GM21360 (cell line): ENCODE results near the gene MIER1.
A peak's percentile ranks its signal among the peaks of the same experiment; 100 is the strongest.
"Not testable (repeated sequence)": the region's sequence is repeated elsewhere in the genome, so short reads cannot be mapped to it uniquely, and the experiment has no call there.

ENCODE experiments used
- ATAC-seq: cut with Tn5 transposase; IDR thresholded peaks from one replicate; pipeline ENCODE4 v1.9.1; 2021; ENCODE audit warnings: mild to moderate bottlenecking, moderate library complexity; ENCODE audit not compliant: unreplicated experiment

Gene MIER1

DNA sequence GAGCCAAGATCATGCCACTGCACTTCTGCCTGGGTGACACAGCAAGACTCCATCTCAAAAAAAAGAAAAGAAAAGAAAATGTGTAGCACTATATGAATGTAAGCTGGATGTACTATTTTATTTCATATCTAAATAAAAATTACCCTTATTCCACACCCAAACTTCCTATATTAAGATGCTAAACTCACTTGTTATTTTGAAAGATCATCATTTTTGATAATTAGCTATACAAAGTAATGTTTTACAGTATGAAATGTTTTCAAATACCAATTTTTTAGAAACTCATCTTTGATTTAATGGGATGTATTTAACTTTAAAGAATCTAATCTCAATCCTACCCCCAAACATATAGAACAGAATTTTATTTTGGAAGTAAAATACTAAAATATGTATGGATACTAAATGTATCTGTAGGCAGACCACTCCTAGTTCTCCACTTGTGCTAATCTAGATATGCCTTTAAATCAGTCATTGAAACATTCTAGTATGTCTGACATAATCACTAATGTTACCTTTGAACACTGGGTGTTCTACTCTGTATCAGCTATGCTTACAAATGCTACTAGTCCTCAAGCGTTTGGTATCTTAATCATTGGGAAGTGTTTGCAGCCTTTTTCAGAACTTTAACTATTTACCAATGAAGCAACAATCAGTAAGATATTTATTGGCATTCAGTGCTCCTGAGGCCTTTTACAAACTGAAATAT is 12.9 kb downstream of the MIER1 start:
- ATAC-seq, result no peak

DNA sequence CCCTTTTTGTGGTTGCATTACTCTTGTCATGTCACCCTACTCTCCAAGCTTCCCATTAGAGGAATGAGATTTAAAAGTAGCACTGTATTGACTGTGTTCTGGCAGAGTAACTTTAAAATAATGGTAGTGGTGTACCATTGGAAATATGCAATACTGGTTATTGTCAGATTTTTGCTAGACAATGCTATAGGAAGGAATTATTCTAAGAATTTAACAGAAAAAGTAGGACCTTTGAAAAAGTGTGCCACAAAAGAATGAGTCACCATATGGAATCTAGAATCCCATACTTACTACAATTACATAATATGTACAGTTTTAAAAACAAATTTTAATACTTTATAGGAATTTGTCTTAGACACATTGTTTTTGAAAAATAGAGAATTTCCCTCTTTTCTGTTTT is 13.8 kb downstream of the MIER1 start:
- no peak for ATAC-seq

DNA sequence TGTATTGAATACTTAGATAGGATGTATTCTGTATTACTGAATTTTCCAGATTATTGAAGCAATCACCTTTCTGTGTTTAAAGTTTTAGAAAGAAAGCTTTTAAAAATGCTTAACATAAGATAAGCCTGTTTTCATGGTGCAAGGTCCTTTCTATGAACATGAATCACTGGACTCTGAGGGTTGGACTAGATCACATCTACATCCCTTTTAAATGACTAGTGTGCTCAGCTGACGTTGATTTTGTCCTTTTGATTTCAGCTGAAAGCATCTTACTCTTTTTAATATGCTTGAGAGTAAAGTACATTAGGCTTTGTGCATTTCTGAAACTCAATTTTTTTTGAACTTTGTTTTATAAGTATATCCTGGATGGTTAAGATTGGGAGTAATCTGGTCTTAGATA is 16.2 kb downstream of the MIER1 start:
- no peak for ATAC-seq

DNA sequence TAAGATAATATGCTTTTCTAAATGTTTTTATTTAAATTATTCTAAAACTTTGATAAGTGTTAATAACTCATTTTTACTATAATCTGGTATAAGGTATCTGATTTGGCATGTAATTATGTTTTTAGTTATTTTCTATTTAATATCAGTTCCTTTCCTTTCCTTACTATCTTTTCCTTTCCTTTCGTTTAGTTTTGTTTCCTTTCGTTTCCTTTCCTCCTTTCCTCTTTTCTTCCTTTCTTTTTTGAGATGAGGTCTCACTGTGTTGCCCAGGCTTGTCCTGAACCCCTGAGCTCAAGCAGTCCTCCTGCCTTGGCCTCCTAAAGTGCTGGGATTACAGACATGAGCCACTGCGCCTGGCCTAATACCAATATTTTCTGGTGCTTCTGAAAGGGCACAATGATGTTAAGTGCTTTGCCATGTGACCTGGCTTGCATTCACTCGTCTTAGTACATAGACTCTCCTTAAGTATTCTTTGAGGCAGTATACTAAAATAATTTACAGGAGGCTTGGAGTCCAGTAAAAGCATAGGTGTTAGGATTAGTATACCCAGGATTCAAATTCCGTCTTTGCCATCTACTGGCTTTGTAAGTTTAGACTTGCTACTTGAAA is 18.7 kb downstream of the MIER1 start:
- ATAC-seq, result no peak

DNA sequence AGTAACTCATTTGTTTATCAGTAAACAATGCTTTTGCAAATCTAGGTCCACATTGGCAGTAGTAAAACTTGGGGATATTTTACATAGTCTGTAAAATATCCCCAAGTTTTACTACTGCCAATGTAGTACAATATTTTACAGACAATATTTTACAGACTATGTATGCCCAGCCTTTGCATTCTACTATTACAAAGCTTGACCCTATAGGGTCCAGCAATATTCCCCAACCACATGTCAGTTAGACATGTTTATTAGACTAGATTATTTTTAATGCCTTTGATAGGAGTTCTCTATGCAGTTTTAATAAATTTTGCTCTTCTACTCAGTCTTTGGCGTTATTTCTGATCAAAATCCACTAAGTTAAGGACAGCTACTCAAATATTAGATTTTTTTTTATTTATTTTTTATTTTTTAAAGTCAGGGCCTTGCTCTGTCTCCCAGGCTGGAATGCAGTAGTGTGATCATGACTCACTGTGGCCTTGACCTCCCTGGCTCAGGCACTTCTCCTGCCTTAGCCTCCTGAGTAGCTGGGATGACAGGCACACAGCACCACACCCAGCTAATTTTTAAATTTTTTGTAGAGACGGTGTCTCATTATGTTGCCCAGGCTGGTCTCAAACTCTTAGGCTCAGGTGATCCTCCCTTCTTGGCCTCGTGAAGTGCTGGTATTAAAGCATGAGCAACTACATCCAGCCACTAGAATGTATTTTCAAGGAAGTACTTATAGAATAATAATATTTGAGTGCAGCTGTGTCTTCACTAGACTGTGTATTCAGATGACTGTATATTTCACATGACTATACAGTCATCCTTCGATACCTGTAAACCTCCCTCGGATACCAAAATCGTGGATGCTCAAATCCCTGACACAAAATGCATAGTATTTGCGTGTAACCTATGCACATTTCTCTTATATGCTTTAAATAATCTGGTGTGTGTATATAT is 19.8 kb downstream of the MIER1 start:
- no peak for ATAC-seq

DNA sequence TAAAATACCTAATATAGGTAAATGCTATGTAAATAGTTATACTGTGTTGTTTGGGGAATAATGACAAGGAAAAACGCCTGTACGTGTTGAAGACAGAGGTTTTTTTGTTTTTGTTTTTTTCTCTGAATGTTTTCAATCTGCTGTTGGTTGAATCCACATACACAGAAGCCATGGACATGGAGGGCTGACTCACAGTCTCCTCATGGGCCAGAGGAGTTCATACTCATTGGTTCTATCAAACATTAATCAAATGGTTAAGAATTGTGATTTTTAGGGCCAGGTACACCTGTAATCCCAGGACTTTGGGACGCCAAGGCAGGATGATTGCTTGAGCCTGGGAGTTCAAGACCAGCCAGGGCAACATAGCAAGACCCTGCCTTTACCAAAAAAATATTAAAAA is 20.5 kb downstream of the MIER1 start:
- no peak for ATAC-seq

DNA sequence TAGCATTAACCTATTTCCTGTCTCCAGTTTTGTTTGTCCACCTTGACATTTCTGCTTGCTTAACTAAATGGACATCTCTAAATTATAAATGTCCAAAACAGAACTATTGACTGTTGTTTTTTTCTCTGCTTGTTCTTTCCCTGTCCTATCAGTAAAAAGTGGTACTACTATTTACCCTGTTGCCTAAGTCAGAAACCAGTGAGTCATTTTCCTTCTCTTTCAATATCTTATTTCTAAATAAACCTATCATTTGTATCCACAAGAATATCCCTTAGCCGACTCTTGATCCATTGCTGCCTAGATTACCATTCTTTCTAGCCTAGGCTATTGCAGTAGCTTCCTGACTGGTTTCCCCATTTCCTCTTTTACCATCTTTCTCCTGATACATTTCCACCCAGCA is 22.5 kb downstream of the MIER1 start:
- ATAC-seq, result no peak

DNA sequence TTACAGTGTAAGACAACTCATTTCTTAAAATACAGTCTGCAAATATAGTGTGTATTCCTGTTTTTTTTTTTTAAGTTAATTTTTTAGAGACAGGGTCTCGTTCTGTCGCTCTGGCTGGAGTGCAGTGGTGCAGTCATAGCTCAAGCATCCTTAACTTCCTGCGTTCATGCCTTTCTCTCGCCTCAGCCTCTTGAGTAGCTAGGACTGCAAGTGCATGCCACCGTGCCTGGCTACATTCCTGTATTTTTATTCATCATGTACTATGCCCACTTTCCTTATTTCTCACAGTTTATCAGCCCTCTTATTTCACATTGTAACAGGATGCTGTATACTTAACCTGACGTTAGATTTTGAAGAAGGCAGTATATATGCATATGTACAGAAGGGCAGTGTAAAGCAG is 26.7 kb downstream of the MIER1 start:
- ATAC-seq, result no peak

DNA sequence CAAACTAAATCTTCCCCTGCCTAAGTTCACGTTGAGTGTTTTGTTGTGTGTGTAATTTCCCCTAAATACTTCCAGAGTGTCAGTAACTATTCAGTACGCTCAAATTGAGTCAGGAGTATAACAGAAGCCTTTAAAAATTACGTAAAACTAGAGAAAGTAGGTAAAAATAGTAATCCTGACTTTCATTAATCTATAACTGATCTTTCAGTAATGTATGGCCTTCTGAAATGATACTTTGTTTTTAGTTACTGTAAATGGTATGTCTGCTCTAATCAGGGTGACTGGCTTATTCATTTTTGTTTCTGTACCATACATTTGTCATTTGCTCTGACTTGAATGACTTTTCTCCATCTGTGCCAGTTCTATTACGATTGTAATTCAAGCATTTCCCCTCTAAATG is 29.4 kb downstream of the MIER1 start:
- no peak for ATAC-seq

DNA sequence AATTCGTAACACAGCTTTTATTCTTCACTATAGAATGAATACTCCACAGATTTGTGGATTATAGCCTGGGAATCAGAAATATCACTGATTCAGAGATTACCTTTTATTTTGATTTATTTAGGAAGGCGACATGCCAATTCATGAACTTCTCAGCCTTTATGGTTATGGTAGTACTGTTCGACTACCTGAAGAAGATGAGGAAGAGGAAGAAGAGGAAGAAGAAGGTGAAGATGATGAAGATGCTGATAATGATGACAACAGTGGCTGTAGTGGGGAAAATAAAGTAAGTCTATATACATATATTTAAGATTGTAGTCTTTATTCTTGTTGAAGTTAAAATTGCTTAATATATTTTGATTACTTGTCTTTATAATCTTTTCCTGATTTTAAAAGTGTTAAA is 33.1 kb downstream of the MIER1 start:
- no peak for ATAC-seq

DNA sequence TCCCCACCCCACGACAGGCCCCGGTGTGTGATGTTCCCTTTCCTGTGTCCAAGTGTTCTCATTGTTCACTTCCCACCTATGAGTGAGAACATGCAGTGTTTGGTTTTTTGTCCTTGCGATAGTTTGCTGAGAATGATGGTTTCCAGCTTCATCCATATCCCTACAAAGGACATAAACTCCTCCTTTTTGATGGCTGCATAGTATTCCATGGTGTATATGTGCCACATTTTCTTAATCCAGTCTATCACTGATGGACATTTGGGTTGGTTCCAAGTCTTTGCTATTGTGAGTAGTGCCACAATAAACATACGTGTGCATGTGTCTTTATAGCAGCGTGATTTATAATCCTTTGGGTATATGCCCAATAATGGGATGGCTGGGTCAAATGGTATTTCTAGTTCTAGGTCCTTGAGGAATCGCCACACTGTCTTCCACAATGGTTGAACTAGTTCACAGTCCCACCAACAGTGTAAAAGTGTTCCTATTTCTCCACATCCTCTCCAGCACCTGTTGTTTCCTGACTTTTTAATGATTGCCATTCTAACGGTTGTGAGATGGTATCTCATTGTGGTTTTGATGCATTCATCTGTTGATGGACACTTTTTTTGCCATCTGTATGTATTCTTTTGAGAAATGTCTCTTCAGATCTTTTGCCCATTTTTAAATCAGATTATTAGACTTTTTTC is 41.5 kb downstream of the MIER1 start:
- ATAC-seq, result not testable (repeated sequence)

DNA sequence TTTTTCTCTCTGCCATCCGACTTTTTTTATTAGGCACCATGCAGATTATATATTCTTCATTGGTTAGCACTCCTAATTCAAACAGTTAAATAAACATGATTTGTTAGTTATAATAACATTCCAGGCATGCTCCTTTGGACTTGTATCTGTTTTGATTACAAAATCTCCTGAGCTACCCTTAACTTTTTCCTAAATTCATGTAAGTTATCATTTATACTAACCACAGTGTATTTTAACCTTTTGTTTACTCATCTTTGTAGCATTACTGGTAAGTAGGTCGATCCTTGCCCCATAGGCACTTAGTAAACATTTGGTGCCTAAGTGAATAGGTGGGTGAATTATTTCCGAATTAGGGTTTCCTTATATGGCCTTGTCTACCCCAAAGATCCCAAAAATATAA is 43.8 kb downstream of the MIER1 start:
- no peak for ATAC-seq

DNA sequence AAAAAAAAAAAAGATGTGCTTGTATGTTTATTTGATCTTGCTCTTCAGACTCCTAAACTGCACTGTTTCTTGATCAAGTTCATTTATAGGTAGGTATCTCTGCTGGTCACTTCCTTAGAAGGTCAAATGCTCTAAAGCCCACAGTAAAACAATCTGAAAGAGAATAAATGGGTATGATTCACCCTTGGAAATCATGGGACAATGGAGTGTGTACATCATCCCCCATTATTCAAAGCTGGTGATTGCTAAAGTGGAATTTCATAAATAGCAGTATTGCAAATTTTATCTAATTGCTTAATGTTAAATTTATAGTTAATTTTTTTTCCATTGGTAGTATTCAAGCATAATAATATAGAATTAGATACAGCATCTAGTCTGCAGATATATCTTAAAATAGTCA is 53.4 kb downstream of the MIER1 start:
- ATAC-seq, result no peak

DNA sequence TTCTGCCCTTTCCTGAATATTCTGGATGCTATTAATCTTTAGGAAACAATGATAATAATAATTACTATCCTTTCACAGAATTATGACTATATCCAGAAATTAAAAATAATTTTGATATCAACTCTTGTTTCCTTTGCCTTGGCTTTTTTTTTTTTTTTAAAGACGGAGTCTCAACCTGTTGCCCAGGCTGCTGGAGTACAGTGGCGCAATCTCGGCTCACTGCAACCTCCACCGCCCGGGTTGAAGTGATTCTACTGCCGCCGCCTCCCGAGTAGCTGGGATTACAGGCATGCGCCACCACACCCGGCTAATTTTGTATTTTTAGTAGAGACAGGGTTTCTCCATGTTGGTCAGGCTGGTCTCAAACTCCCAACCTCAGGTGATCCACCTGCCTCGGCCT is 54.8 kb downstream of the MIER1 start:
- not testable (repeated sequence) for ATAC-seq

DNA sequence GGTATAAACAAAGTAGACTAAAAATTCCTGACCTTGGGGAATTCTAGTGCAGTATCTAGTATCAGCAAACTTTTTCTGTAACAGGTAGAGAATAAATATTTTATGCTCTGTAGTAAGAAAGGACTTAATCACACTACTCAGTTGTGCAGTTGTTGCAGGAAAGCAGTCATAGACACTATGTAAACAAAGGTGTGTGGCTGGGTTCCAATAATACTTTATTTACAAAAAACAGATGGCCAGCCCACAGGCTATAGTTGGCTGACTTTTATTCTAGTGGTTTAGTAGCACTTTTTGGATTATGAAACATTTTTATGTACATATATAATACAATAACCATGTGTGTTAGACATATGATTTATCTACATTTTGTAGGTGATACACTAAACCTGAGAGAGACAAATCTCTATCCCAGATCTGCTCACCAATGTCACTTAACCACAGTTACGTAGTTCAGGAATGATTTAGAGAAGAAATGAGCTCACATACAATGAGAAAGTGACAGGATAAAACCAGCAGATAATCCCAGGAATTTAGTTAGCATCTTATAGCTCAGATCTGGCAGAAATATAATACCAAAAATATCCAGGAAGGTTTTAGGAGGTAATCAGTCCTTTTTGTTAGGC is 56.1 kb downstream of the MIER1 start:
- ATAC-seq, result no peak

DNA sequence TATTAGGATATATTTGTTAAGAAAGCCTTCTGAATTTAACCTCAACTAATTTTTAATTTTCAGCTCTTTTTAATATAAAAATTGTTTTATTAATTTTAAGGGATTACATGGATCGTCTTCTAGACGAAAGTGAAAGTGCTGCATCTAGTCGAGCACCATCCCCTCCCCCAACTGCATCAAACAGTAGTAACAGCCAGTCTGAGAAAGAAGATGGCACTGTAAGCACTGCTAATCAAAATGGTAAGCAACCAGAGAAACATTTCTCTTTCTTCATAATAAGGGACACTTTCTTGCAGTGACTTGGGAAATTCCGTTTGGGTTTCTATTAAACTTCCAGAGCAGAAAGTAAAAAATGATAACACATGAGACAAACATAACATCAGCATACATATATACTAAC is 56.9 kb downstream of the MIER1 start:
- no peak for ATAC-seq

DNA sequence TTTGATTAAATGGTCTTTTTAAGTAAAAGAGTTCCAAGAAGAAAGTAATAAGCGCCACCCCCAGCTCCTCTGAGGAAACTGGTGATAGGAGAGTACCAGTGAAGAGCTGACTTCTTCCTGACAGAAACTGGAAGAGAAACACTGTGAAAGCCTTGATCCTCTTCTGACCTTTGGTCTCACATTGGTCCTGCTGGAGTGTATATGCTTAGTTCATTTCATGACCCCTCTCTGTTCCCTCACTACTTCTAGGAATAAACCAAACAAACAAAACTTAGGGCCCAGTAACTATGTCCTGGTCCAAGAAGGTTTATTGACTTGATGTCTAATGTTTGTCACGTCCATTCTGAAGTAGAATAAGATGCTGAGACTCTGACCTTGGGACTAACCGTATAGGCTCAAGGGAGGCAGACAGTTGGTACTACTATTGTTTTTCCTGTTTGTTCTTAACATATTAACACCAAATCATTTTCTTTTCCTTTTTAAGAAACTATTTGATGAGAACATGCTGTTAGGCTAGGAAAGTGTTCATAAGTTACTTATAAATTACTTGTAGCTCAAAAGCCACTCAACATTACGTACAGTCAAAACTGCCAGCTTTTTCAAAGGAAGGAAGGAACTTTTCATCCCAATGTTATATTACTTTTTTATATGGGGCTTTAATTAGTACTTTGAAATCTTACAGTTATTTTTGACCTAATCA is 57.9 kb downstream of the MIER1 start:
- no peak for ATAC-seq

DNA sequence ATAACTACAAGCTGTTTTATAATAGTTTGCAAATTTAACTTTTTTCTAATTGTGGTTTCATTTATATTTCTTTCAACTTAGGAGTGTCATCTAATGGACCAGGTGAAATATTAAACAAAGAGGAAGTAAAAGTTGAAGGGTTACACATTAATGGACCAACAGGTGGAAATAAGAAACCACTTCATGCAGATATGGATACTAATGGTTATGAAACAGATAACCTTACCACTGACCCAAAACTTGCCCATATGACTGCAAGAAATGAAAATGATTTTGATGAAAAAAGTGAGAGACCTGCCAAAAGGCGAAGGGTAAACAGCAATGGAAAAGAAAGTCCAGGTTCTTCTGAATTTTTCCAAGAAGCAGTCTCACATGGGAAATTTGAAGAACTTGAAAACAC is 59.7 kb downstream of the MIER1 start:
- ATAC-seq, result peak; percentile 87

DNA sequence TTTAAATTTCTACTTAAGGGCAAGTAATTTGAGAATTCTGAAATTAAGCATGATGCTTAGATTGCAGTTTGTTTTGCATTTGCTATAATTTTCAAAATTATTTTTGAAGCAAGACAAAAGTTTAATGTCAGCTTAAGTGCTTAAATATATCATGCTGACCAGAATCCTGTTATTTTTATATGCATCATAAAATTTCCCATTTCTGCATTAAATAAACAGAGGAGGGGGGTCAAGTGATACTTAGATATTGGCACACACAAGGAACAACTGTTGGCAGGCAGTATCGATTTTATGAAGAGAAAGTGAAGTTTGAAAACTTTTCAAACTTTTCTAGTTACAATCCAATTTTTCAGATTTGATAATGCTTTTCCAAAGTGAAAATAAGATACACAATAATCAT is 61.0 kb downstream of the MIER1 start:
- ATAC-seq, result no peak

DNA sequence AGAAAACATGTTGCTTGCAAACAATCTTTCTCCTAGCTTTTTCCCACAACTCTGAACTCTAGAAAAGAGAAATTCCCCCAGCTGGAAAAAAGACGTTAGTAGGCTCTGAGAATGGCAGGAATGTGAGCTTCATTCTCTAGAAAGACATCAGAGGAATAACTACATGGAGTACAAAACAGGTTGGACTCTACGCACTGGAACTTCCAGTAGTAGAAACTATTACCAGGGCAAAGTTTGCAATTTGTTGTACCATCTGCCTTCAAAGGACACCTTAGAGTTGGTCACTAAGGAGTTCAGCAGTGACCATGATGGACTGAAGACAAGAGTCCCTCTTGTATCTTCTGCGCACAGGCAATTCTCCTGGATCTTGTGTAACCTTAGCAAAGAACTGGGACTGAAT is 68.3 kb downstream of the MIER1 start:
- no peak for ATAC-seq
